ENCODE data around the gene POU3F4.
A peak's percentile ranks its signal among the peaks of the same experiment; 100 is the strongest.

The POU3F4 gene

GRCh38 chrX:83521905-83522304 is 13.8 kb downstream of the POU3F4 start:
- Histone ChIP-seq H3K27me3 (ENCODE audit: insufficient read depth, low read length) (no peaks in the 10 kb centered on the region), H3K4me2 (ENCODE audit: low read length) (no peak overlapping the region), H2AFZ (ENCODE audit: low read length) (no peak overlapping the region), H3F3A (ENCODE audit: insufficient read depth, low read length) (no peaks in the 10 kb centered on the region), H3K36me3 (ENCODE audit: insufficient read depth, low read length) (no peaks in the 10 kb centered on the region), H3K79me2 (ENCODE audit: insufficient read depth, low read length) (no peaks in the 10 kb centered on the region), H4K20me1 (ENCODE audit: insufficient read depth, low read length) (no peaks in the 10 kb centered on the region), H3K9me3 (ENCODE audit: low read length) (no peaks in the 10 kb centered on the region), H3K27ac (ENCODE audit: low read depth, low read length, poor library complexity, severe bottlenecking) (no peak overlapping the region), H3K4me3 (ENCODE audit: low read depth, low read length, poor library complexity, severe bottlenecking) (no peak overlapping the region), H3K9ac (ENCODE audit: low read length) (no peak overlapping the region), H3K4me1 (ENCODE audit: insufficient read depth, low read length, severe bottlenecking) (no peaks in the 10 kb centered on the region), H3K9me2 (ENCODE audit: low read depth, low read length) (no peaks in the 10 kb centered on the region)
- no peak for TF ChIP-seq EZH2 (IDR thresholded peaks at IDR 0.05; ENCODE audit: borderline replicate concordance, low read length)
- TF ChIP-seq CTCF (IDR thresholded peaks at IDR 0.05; ENCODE audit: low read length), result no peak

GRCh38 chrX:83529950-83530349 is 21.9 kb downstream of the POU3F4 start:
- H2AFZ ChIP-seq (ENCODE audit: low read length), result no peak overlapping the region
- TF ChIP-seq EZH2 (IDR thresholded peaks at IDR 0.05; ENCODE audit: borderline replicate concordance, low read length) (no peak), CTCF (IDR thresholded peaks at IDR 0.05; ENCODE audit: low read length) (peak; percentile 15; the same call in 1 of the 2 replicates)
- H3K4me1 ChIP-seq (ENCODE audit: insufficient read depth, low read length, severe bottlenecking), result peaks cover 1% of the 10 kb centered on the region
- H4K20me1 ChIP-seq (ENCODE audit: insufficient read depth, low read length), result no peaks in the 10 kb centered on the region
- no peaks in the 10 kb centered on the region for H3K36me3 ChIP-seq (ENCODE audit: insufficient read depth, low read length)
- no peaks in the 10 kb centered on the region for H3K79me2 ChIP-seq (ENCODE audit: insufficient read depth, low read length)
- H3K27me3 ChIP-seq (ENCODE audit: insufficient read depth, low read length), result no peaks in the 10 kb centered on the region
- no peak overlapping the region for H3K27ac ChIP-seq (ENCODE audit: low read depth, low read length, poor library complexity, severe bottlenecking)
- H3K9ac ChIP-seq (ENCODE audit: low read length), result no peak overlapping the region
- no peaks in the 10 kb centered on the region for H3K9me3 ChIP-seq (ENCODE audit: low read length)
- no peak overlapping the region for H3K4me3 ChIP-seq (ENCODE audit: low read depth, low read length, poor library complexity, severe bottlenecking)
- H3K4me2 ChIP-seq (ENCODE audit: low read length), result no peak overlapping the region
- H3F3A ChIP-seq (ENCODE audit: insufficient read depth, low read length), result no peaks in the 10 kb centered on the region
- no peaks in the 10 kb centered on the region for H3K9me2 ChIP-seq (ENCODE audit: low read depth, low read length)

- Histone ChIP-seq H4K20me1 (ENCODE audit: insufficient read depth, low read length) (no peaks in the 10 kb centered on the region), H3K27ac (ENCODE audit: low read depth, low read length, poor library complexity, severe bottlenecking) (peak overlapping the region; percentile 42), H2AFZ (ENCODE audit: low read length) (0 out of 2 replicates have a peak overlapping the region, but pooled peaks have one; percentile 70), H3K27me3 (ENCODE audit: insufficient read depth, low read length) (no peaks in the 10 kb centered on the region), H3K9me2 (ENCODE audit: low read depth, low read length) (no peaks in the 10 kb centered on the region), H3K4me3 (ENCODE audit: low read depth, low read length, poor library complexity, severe bottlenecking) (peak overlapping the region; percentile 57), H3K9ac (ENCODE audit: low read length) (peak overlapping the region; percentile 51; the same call in 1 of the 2 replicates), H3K36me3 (ENCODE audit: insufficient read depth, low read length) (no peaks in the 10 kb centered on the region), H3F3A (ENCODE audit: insufficient read depth, low read length) (no peaks in the 10 kb centered on the region), H3K4me1 (ENCODE audit: insufficient read depth, low read length, severe bottlenecking) (peaks cover 41% of the 10 kb centered on the region), H3K4me2 (ENCODE audit: low read length) (peak overlapping the region; percentile 80), H3K9me3 (ENCODE audit: low read length) (no peaks in the 10 kb centered on the region), H3K79me2 (ENCODE audit: insufficient read depth, low read length) (no peaks in the 10 kb centered on the region)
- TF ChIP-seq CTCF (IDR thresholded peaks at IDR 0.05; ENCODE audit: low read length) (no peak), EZH2 (IDR thresholded peaks at IDR 0.05; ENCODE audit: borderline replicate concordance, low read length) (no peak)
Observed at GRCh38 chrX:83535417-83536196, 27.5 kb downstream of the POU3F4 start.

All from OCI-LY1 (cell line).